ENCODE data around the gene EIF4A3. TPM values are rescaled to one million over a fixed set of nuclear protein-coding genes. Genes with fewer than 3 reads are reported as not detected.

EIF4A3 gene
- total RNA-seq = 71.9 and 81.8 TPM in 2 replicates

DNA sequence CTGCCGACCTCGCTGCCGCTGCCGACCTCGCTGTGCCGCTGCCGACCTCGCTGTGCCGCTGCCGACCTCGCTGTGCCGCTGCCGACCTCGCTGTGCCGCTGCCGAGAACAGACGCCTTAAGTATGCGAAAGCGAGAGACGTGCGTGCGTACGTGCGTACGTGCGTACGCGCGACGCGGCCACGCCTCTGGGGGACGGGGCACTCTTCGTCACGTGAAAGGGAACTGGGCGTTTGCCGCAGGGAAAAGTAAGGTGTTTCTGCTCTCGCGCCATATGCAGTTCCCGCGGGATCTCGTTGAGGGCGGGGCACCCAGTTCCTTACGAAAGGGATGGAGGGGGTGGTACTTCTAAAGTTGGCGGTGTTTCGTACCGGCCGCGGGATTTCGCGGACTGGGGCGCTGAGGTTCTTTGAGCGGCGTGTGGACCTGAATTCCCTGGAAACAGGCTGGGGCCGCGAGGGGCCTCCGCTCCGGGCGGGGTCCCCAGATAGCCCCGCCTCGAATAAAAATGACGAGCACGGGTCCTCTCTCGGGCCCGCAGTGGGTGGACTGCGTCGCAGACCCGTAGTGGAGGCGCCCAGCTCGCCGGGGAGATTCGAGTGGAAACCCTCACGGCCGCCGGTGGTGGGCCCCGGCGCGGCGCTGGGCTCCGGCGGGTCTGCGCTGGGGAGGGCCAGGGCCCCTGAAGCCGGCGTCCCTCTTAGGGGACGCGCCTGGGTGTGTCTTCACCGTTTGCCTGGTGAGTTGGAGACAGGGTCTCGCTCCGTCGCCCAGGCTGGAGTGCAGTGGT lies at the start of gene EIF4A3:
Gene EIF4A3 (minus strand): TSS at position 94 of the 788 bp plus-strand sequence. CDS start 167 bp downstream, outside the sequence.

DNA sequence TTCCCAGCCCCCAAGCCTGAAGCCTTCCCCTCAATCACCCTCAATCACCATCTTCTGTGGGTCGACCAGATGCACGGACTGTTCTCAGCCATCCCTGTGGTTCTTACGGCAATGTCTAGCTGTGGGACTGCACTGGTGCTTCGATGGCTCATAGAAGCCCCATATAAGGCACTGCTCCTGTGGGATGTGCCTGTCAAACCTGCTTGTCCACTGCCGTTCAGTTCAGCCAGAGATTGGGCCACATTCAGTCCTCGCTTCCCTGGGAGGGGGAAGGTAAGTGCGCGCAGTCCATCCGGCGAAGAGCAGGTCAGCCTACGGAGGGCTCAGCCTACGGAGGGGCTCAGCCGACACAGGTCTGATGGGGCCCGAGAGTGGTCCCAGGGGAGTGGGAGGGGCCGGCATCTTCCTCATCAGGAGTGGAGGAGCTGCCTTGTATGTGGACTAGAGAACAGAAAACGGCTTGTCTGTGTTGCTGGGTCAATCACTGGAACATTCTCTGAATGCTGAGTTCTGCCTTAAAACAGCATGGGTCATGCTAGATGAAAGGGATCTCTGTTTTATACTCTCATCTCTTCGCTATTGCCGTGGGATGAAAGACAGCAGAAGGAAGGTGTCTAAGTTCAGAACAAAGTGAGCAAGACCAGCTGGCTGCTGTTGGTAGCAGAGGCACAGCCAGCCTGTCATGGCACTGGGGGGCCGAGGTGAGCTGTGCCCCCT lies 23.0 kb upstream of the EIF4A3 start, which contains the start of gene CARD14:
Gene CARD14 (plus strand): TSS at position 247 of the 717 bp plus-strand sequence. CDS start 11,409 bp downstream, outside the sequence.

DNA sequence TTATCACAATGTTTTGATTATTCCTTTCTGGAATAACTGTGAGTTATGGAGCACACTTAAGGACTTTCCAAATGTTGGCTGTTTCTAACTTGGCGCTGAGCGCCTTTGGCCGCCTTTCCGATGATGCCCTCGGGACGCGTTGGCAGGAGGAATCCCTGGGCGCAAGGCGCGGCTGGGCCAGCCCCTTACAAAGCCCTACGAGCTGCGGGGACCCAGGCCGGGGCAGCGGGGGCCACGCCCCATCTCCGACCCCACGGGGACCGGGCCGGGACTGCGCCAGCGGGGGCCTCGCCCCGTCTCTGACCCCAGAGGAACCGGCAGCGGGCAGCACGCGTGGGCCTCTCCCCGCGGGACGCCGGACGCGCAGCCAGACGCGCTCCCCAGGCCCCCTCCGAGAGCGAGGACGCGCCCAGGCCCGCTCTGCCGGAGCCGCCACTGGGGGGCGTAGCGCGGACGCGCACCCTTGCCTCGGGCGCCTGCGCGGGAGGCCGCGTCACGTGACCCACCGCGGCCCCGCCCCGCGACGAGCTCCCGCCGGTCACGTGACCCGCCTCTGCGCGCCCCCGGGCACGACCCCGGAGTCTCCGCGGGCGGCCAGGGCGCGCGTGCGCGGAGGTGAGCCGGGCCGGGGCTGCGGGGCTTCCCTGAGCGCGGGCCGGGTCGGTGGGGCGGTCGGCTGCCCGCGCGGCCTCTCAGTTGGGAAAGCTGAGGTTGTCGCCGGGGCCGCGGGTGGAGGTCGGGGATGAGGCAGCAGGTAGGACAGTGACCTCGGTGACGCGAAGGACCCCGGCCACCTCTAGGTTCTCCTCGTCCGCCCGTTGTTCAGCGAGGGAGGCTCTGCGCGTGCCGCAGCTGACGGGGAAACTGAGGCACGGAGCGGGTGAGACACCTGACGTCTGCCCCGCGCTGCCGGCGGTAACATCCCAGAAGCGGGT lies 45.6 kb downstream of the EIF4A3 start, which contains the start of gene GAA:
Gene GAA (plus strand): TSS at position 571 of the 935 bp plus-strand sequence. CDS start 3,006 bp downstream, outside the sequence.

Small RNA genes within 50 kb of the gene (small RNA-seq; reads per million reads assigned to genes)
- gene AC087741.2 (not detected), gene MIR1268B (not detected)

Other genes starting within 250 kb of the EIF4A3 start
- gene TBC1D16, start 111.3 kb downstream of the EIF4A3 start, total RNA-seq = 44.3 and 67.3 TPM in 2 replicates
- 1.6 and 2.9 TPM in 2 replicates for gene CCDC40, start 110.5 kb downstream of the EIF4A3 start, total RNA-seq
- gene GAA, start 45.5 kb downstream of the EIF4A3 start, total RNA-seq = 40.4 and 49.3 TPM in 2 replicates
- 0.10 TPM in 1 of 2 replicates, not detected in the other for gene CARD14, start 22.9 kb upstream of the EIF4A3 start, total RNA-seq
- gene SGSH, start 73.2 kb upstream of the EIF4A3 start, total RNA-seq = 25.0 and 33.0 TPM in 2 replicates
- gene SLC26A11, start 73.3 kb upstream of the EIF4A3 start, total RNA-seq = 14.5 and 18.9 TPM in 2 replicates
- gene RNF213, start 113.7 kb upstream of the EIF4A3 start, total RNA-seq = 96.9 and 106 TPM in 2 replicates